ENCODE results near the gene DAPK1.

The DAPK1 gene

GRCh38 chr9:87521834-87522233 is 24.2 kb downstream of the DAPK1 start:
- DNase-seq (ENCODE audit: insufficient read length, low spot score) (no peak), FAIRE-seq (no peak)
- TF ChIP-seq POLR2AphosphoS5 (IDR thresholded peaks at IDR 0.05; ENCODE audit: low read depth, low read length), result no peak
- TF ChIP-seq SPI1 (IDR thresholded peaks at IDR 0.05; ENCODE audit: low read depth, low read length), result no peak
- no peak for TF ChIP-seq TAF1 (IDR thresholded peaks at IDR 0.05; ENCODE audit: low read depth, low read length)
- no peak for TF ChIP-seq POLR2A (IDR thresholded peaks at IDR 0.05; ENCODE audit: low read depth, low read length)
- no peak for TF ChIP-seq PAX5 (IDR thresholded peaks at IDR 0.05; ENCODE audit: insufficient read depth, low read length, severe bottlenecking)
- TF ChIP-seq POU2F2 (IDR thresholded peaks at IDR 0.05; ENCODE audit: low read depth, low read length), result no peak

- no peak for TF ChIP-seq POLR2AphosphoS5 (IDR thresholded peaks at IDR 0.05; ENCODE audit: low read depth, low read length)
- no peak for TF ChIP-seq POLR2A (IDR thresholded peaks at IDR 0.05; ENCODE audit: low read depth, low read length)
- no peak for TF ChIP-seq PAX5 (IDR thresholded peaks at IDR 0.05; ENCODE audit: insufficient read depth, low read length, severe bottlenecking)
- no peak for TF ChIP-seq SPI1 (IDR thresholded peaks at IDR 0.05; ENCODE audit: low read depth, low read length)
- DNase-seq (ENCODE audit: insufficient read length, low spot score) (no peak), FAIRE-seq (no peak)
Measured at GRCh38 chr9:87524061-87524460, 26.4 kb downstream of the DAPK1 start.

- TF ChIP-seq POU2F2 (IDR thresholded peaks at IDR 0.05; ENCODE audit: low read depth, low read length), result no peak
- FAIRE-seq (no peak), DNase-seq (ENCODE audit: insufficient read length, low spot score) (no peak)
Measured at GRCh38 chr9:87525546-87526303, 28.1 kb downstream of the DAPK1 start.

- no peak for DNase-seq (ENCODE audit: insufficient read length, low spot score)
- no peak for FAIRE-seq
- TF ChIP-seq SPI1 (IDR thresholded peaks at IDR 0.05; ENCODE audit: low read depth, low read length), result no peak
Measured at GRCh38 chr9:87527211-87527916, 29.7 kb downstream of the DAPK1 start.

GRCh38 chr9:87528969-87529368 is 31.3 kb downstream of the DAPK1 start:
- FAIRE-seq, result no peak
- no peak for DNase-seq (ENCODE audit: insufficient read length, low spot score)
- TF ChIP-seq POLR2A (IDR thresholded peaks at IDR 0.05; ENCODE audit: low read depth, low read length) (no peak), TAF1 (IDR thresholded peaks at IDR 0.05; ENCODE audit: low read depth, low read length) (no peak), POU2F2 (IDR thresholded peaks at IDR 0.05; ENCODE audit: low read depth, low read length) (no peak), POLR2AphosphoS5 (IDR thresholded peaks at IDR 0.05; ENCODE audit: low read depth, low read length) (no peak), SPI1 (IDR thresholded peaks at IDR 0.05; ENCODE audit: low read depth, low read length) (no peak), PAX5 (IDR thresholded peaks at IDR 0.05; ENCODE audit: insufficient read depth, low read length, severe bottlenecking) (no peak)

- no peak for TF ChIP-seq PAX5 (IDR thresholded peaks at IDR 0.05; ENCODE audit: insufficient read depth, low read length, severe bottlenecking)
- no peak for TF ChIP-seq POU2F2 (IDR thresholded peaks at IDR 0.05; ENCODE audit: low read depth, low read length)
- no peak for TF ChIP-seq TAF1 (IDR thresholded peaks at IDR 0.05; ENCODE audit: low read depth, low read length)
- no peak for TF ChIP-seq POLR2A (IDR thresholded peaks at IDR 0.05; ENCODE audit: low read depth, low read length)
- no peak for TF ChIP-seq SPI1 (IDR thresholded peaks at IDR 0.05; ENCODE audit: low read depth, low read length)
- no peak for TF ChIP-seq POLR2AphosphoS5 (IDR thresholded peaks at IDR 0.05; ENCODE audit: low read depth, low read length)
- no peak for DNase-seq (ENCODE audit: insufficient read length, low spot score)
- FAIRE-seq, result no peak
Measured at GRCh38 chr9:87529671-87530070, 32.0 kb downstream of the DAPK1 start.

- no peak for DNase-seq (ENCODE audit: insufficient read length, low spot score)
- no peak for FAIRE-seq
- TF ChIP-seq POLR2AphosphoS5 (IDR thresholded peaks at IDR 0.05; ENCODE audit: low read depth, low read length), result no peak
- TF ChIP-seq PAX5 (IDR thresholded peaks at IDR 0.05; ENCODE audit: insufficient read depth, low read length, severe bottlenecking), result no peak
- no peak for TF ChIP-seq SPI1 (IDR thresholded peaks at IDR 0.05; ENCODE audit: low read depth, low read length)
- no peak for TF ChIP-seq POU2F2 (IDR thresholded peaks at IDR 0.05; ENCODE audit: low read depth, low read length)
- TF ChIP-seq TAF1 (IDR thresholded peaks at IDR 0.05; ENCODE audit: low read depth, low read length), result no peak
- no peak for TF ChIP-seq POLR2A (IDR thresholded peaks at IDR 0.05; ENCODE audit: low read depth, low read length)
Measured at GRCh38 chr9:87530716-87531115, 33.0 kb downstream of the DAPK1 start.

GRCh38 chr9:87531370-87532295 is 34.0 kb downstream of the DAPK1 start:
- DNase-seq (ENCODE audit: insufficient read length, low spot score), result no peak
- no peak for FAIRE-seq
- TF ChIP-seq POU2F2 (IDR thresholded peaks at IDR 0.05; ENCODE audit: low read depth, low read length) (no peak), POLR2AphosphoS5 (IDR thresholded peaks at IDR 0.05; ENCODE audit: low read depth, low read length) (no peak)

- FAIRE-seq (no peak), DNase-seq (ENCODE audit: insufficient read length, low spot score) (no peak)
- TF ChIP-seq PAX5 (IDR thresholded peaks at IDR 0.05; ENCODE audit: insufficient read depth, low read length, severe bottlenecking), result no peak
- TF ChIP-seq SPI1 (IDR thresholded peaks at IDR 0.05; ENCODE audit: low read depth, low read length), result no peak
- TF ChIP-seq TAF1 (IDR thresholded peaks at IDR 0.05; ENCODE audit: low read depth, low read length), result no peak
- TF ChIP-seq POU2F2 (IDR thresholded peaks at IDR 0.05; ENCODE audit: low read depth, low read length), result no peak
- no peak for TF ChIP-seq POLR2AphosphoS5 (IDR thresholded peaks at IDR 0.05; ENCODE audit: low read depth, low read length)
- no peak for TF ChIP-seq POLR2A (IDR thresholded peaks at IDR 0.05; ENCODE audit: low read depth, low read length)
Measured at GRCh38 chr9:87533271-87533670, 35.6 kb downstream of the DAPK1 start.

All from GM12891 (cell line).